PC-9 (cell line): ENCODE data around the gene NARS2. TPM values are rescaled to one million over a fixed set of nuclear protein-coding genes. Genes with fewer than 3 reads are reported as not detected.

ENCODE experiments used
- BruUV-seq: library from RNA; stranded (reverse); fragments of 400-500 nt; replicated peaks from 2 replicates; lab custom pipeline; 2021; lab: Mats Ljungman, UMichigan
- CTCF ChIA-PET: fragments of 300-600 bp; sonication (Branson Sonifier 250); formaldehyde crosslinking; loops from one replicate; lab custom pipeline; 2022; ENCODE audit warnings: antibody characterized with exemption; lab: Charles Lee
- POLR2A ChIA-PET: fragments of 300-600 bp; sonication (Branson Sonifier 250); formaldehyde crosslinking; loops from one replicate; lab custom pipeline; 2022; ENCODE audit warnings: antibody characterized with exemption; ENCODE audit not compliant: unreplicated experiment; lab: Charles Lee
- DNase-seq, 2 experiments: peaks; one replicate each; pipeline versions ENCODE4 v3.0.0 to v3.0.0-alpha.2; 2015 to 2022; ENCODE audit warnings: mixed read lengths in 1 of 2
- H2AFZ ChIP-seq: fragments of 200-600 bp; sonication (generic); 2 replicates; pipeline ENCODE4 v1.8.1; 2017; ENCODE audit warnings: antibody characterized with exemption
- H3F3A ChIP-seq: fragments of 200-600 bp; sonication (generic); 2 replicates; pipeline ENCODE4 v1.8.1; 2017; ENCODE audit warnings: antibody characterized with exemption, mild to moderate bottlenecking, low read depth; ENCODE audit not compliant: insufficient read depth
- H3K27ac ChIP-seq: fragments of 200-600 bp; sonication (generic); 2 replicates; pipeline ENCODE4 v1.6.1; 2016; ENCODE audit warnings: mixed run types
- H3K27me3 ChIP-seq: fragments of 200-600 bp; sonication (generic); 2 replicates; pipeline ENCODE4 v1.6.1; 2016; ENCODE audit warnings: low read depth, mixed run types; ENCODE audit not compliant: insufficient read depth
- H3K36me3 ChIP-seq: fragments of 200-600 bp; sonication (generic); 2 replicates; pipeline ENCODE4 v1.6.1; 2016; ENCODE audit warnings: low read depth, mixed run types
- H3K4me1 ChIP-seq: fragments of 200-600 bp; sonication (generic); replicated peaks from 2 replicates; pipeline ENCODE4 v1.6.1; 2016; ENCODE audit warnings: mixed run types; ENCODE audit not compliant: insufficient read depth
- H3K4me2 ChIP-seq: fragments of 200-600 bp; sonication (generic); 2 replicates; pipeline ENCODE4 v1.6.1; 2017; ENCODE audit warnings: mixed run types
- H3K4me3 ChIP-seq: fragments of 200-600 bp; sonication (generic); 2 replicates; pipeline ENCODE4 v1.6.1; 2016; ENCODE audit warnings: mixed run types
- H3K79me2 ChIP-seq: fragments of 200-600 bp; sonication (generic); 2 replicates; pipeline ENCODE4 v1.6.1; 2017; ENCODE audit warnings: low read depth, mixed run types
- H3K9me2 ChIP-seq: fragments of 200-600 bp; sonication (generic); 2 replicates; pipeline ENCODE4 v1.8.1; 2017; ENCODE audit warnings: mild to moderate bottlenecking; ENCODE audit not compliant: insufficient read depth
- H3K9me3 ChIP-seq: fragments of 200-600 bp; sonication (generic); 2 replicates; pipeline ENCODE4 v1.8.1; 2016; ENCODE audit warnings: low read depth; ENCODE audit not compliant: insufficient read depth
- H4K20me1 ChIP-seq: fragments of 200-600 bp; sonication (generic); 2 replicates; pipeline ENCODE4 v1.8.1; 2017; ENCODE audit not compliant: insufficient read depth
- EZH2 ChIP-seq: fragments of 200-600 bp; sonication (generic); IDR thresholded peaks from 2 replicates; pipeline ENCODE4 v1.8.0; 2017; ENCODE audit warnings: antibody characterized with exemption, low read depth
- intact Hi-C: fragments of 100-400 bp; cut with micrococcal nuclease; formaldehyde crosslinking; loops from one replicate; pipeline ENCODE4 v1.10.0; 2022; ENCODE audit not compliant: unreplicated experiment
- total RNA-seq: library from RNA; stranded (reverse); gene quantifications from 2 replicates; pipeline ENCODE4 v1.2.3, GENCODE V29; 2021
- TF ChIP-seq, protein P1 (sequence below): fragments of 200-600 bp; sonication (generic); conservative IDR thresholded peaks from 2 replicates; pipeline ENCODE4 v1.6.1; 2017; ENCODE audit warnings: mixed run types, antibody characterized with exemption, mild to moderate bottlenecking, moderate library complexity

The NARS2 gene
- total RNA-seq, 1 experiment from 2014 or later = 22.4 TPM

DNA sequence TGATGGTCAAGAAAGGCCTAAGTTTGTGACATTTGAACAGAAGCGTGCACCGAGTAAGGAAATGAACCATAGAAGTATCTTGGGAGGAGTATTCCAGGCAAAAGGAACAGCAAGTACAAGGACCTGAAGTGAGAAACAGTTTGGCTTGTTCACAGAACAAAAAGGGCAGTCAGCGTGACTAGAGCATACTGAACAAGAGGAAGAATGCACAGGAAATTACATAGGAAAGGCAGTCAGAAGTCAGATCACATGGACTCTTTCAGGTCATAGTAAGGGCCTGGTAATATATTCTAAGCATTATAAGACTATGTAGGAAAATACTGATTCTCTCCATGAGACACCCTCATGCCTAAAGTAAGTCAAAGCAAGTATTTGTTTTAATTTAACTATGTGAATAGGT lies 104.8 kb downstream of the NARS2 start:
- H3K9me2 ChIP-seq = no peaks in the 10 kb centered on the region
- ChIA-PET POLR2A (no interaction called here), CTCF (no interaction called here)
- no peaks in the 10 kb centered on the region for H3K36me3 ChIP-seq
- H3K9me3 ChIP-seq = no peaks in the 10 kb centered on the region
- BruUV-seq = no TSS peak
- TF ChIP-seq EZH2 = no peak
- TF ChIP-seq, protein P1, sequence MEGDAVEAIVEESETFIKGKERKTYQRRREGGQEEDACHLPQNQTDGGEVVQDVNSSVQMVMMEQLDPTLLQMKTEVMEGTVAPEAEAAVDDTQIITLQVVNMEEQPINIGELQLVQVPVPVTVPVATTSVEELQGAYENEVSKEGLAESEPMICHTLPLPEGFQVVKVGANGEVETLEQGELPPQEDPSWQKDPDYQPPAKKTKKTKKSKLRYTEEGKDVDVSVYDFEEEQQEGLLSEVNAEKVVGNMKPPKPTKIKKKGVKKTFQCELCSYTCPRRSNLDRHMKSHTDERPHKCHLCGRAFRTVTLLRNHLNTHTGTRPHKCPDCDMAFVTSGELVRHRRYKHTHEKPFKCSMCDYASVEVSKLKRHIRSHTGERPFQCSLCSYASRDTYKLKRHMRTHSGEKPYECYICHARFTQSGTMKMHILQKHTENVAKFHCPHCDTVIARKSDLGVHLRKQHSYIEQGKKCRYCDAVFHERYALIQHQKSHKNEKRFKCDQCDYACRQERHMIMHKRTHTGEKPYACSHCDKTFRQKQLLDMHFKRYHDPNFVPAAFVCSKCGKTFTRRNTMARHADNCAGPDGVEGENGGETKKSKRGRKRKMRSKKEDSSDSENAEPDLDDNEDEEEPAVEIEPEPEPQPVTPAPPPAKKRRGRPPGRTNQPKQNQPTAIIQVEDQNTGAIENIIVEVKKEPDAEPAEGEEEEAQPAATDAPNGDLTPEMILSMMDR = no peak
- no peaks in the 10 kb centered on the region for H3K79me2 ChIP-seq
- H3K4me1 ChIP-seq = peaks cover 7% of the 10 kb centered on the region
- no peaks in the 10 kb centered on the region for H3K27me3 ChIP-seq
- no peaks in the 10 kb centered on the region for H4K20me1 ChIP-seq
- H3K27ac ChIP-seq = no peak overlapping the region
- H3K4me2 ChIP-seq = no peak overlapping the region
- intact Hi-C loops = no loop called here
- H3K4me3 ChIP-seq = no peak overlapping the region
- DNase-seq = no peak
- H3F3A ChIP-seq = no peaks in the 10 kb centered on the region
- H2AFZ ChIP-seq = no peak overlapping the region

DNA sequence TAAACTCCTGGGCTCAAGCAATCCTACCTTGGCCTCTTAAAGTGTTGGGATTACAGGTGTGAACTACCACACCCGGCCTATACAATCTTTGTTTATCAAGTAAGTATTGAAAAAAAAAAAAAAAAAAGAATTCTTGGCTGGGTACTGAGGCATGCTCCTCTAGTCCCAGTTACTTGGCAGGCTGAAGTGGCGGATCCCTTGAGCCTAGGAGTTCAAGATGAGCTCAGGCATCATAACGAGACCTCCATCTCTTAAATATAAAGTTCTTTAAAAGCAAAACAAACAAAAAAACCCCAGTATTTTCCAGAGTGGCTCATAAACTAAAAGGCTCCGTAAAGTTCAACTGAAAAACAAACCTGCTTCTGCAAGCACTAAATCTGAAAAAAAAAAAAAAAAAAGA lies 106.7 kb downstream of the NARS2 start:
- no peaks in the 10 kb centered on the region for H3K36me3 ChIP-seq
- H4K20me1 ChIP-seq = no peaks in the 10 kb centered on the region
- H3K9me3 ChIP-seq = no peaks in the 10 kb centered on the region
- H3F3A ChIP-seq = no peaks in the 10 kb centered on the region
- H2AFZ ChIP-seq = no peak overlapping the region
- no peaks in the 10 kb centered on the region for H3K79me2 ChIP-seq
- intact Hi-C loops = no loop called here
- CTCF ChIA-PET = interaction anchor here (0.7 kb wide), 1 partner anchor 487 kb away, joined by 11 read pairs; no protein-coding TSS in a partner anchor
- H3K4me1 ChIP-seq = no peaks in the 10 kb centered on the region
- no peak for DNase-seq
- H3K27ac ChIP-seq = no peak overlapping the region
- H3K4me3 ChIP-seq = no peak overlapping the region
- no peaks in the 10 kb centered on the region for H3K27me3 ChIP-seq
- H3K4me2 ChIP-seq = no peak overlapping the region
- TF ChIP-seq, protein P1 = no peak
- no peak for TF ChIP-seq EZH2
- no TSS peak for BruUV-seq
- no peaks in the 10 kb centered on the region for H3K9me2 ChIP-seq
- POLR2A ChIA-PET = interaction anchor here (0.6 kb wide), 1 partner anchor 328 kb away, joined by 3 read pairs; the partner anchor contains the start of gene ALG8

DNA sequence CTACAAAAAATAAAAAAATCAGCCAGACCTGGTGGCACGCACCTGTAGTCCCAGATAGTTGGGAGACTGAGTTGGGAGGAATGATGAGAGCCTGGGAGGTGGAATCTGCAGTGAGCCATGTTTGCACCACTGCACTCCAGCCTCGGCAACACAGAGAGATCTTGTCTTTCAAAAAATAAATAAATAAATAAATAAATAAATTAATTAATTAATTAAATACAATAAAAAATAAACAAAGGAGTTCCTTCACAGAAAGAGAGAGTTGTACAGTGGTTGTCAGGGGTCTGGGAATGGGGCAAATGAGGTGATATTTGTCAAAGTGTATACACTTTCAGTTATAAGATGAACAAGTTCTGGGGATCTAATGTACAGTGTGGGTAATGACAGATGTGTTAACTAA lies 107.3 kb downstream of the NARS2 start:
- intact Hi-C loops = no loop called here
- Histone ChIP-seq H3K79me2 (no peaks in the 10 kb centered on the region), H3K36me3 (no peaks in the 10 kb centered on the region), H3K4me1 (no peaks in the 10 kb centered on the region), H3K4me3 (no peak overlapping the region), H3K9me3 (no peaks in the 10 kb centered on the region), H2AFZ (no peak overlapping the region), H3K9me2 (no peaks in the 10 kb centered on the region), H3K27ac (no peak overlapping the region), H3K4me2 (no peak overlapping the region), H3F3A (no peaks in the 10 kb centered on the region), H4K20me1 (no peaks in the 10 kb centered on the region), H3K27me3 (no peaks in the 10 kb centered on the region)
- no peak for DNase-seq
- ChIA-PET POLR2A (no interaction called here), CTCF (no interaction called here)
- no peak for TF ChIP-seq EZH2
- TF ChIP-seq, protein P1 = no peak
- BruUV-seq = no TSS peak
